Endothelial cell of umbilical vein (primary cell): Measurements from ENCODE around the gene DDX27. TPM values are rescaled to one million over a fixed set of nuclear protein-coding genes. Genes with fewer than 3 reads are reported as not detected.

ENCODE experiments used
- BruUV-seq: library from RNA; stranded (reverse); fragments of 400-500 nt; replicated peaks from 2 replicates; lab custom pipeline; 2021; lab: Mats Ljungman, UMichigan
- CTCF ChIA-PET: fragments of 300-600, 350-600 bp; sonication (Branson Sonifier 250); formaldehyde crosslinking; loops from one replicate; lab custom pipeline; 2021; ENCODE audit warnings: antibody characterized with exemption, inconsistent platforms; lab: Charles Lee
- POLR2A ChIA-PET: fragments of 300-600, 350-600 bp; sonication (Branson Sonifier 250); formaldehyde crosslinking; loops from one replicate; lab custom pipeline; 2021; ENCODE audit warnings: antibody characterized with exemption, inconsistent platforms; lab: Charles Lee
- DNase-seq: peaks from one replicate; pipeline ENCODE4 v3.0.0-alpha.2; 2011; ENCODE audit warnings: low read depth, low spot score
- FAIRE-seq: peaks from 2 replicates; lab custom pipeline; 2011; peaks lifted over from hg19 to GRCh38; lab: Jason Lieb, UNC
- H2AFZ ChIP-seq: 2 replicates; pipeline ENCODE4 v1.6.0; 2012; ENCODE audit warnings: low read depth, low read length, control low read depth, inconsistent platforms
- H3K27ac ChIP-seq: 2 replicates; pipeline ENCODE4 v1.5.1; 2011; ENCODE audit warnings: low read depth, mild to moderate bottlenecking, control low read depth, low read length, moderate library complexity; ENCODE audit not compliant: insufficient read depth
- H3K27me3 ChIP-seq, 2 experiments: 2 replicates each; pipeline versions ENCODE4 v1.6.0 to v1.6.1; 2011; ENCODE audit warnings: low read length in 2 of 2, mixed read lengths in 1 of 2; ENCODE audit not compliant: control insufficient read depth in 2 of 2, insufficient read depth in 2 of 2
- H3K36me3 ChIP-seq, 2 experiments: 2 replicates in 1 of 2; 3 replicates in 1 of 2; pipeline ENCODE4 v1.5.1; 2011; ENCODE audit warnings: low read length in 2 of 2, mild to moderate bottlenecking in 1 of 2, moderate library complexity in 1 of 2; ENCODE audit not compliant: control insufficient read depth in 2 of 2, insufficient read depth in 2 of 2; ENCODE audit errors: extremely low read depth in 1 of 2
- H3K4me1 ChIP-seq: 3 replicates; pipeline ENCODE4 v1.5.1; 2011; ENCODE audit warnings: mild to moderate bottlenecking, low read length; ENCODE audit not compliant: control insufficient read depth, insufficient read depth; ENCODE audit errors: extremely low read depth
- H3K4me2 ChIP-seq: 2 replicates; pipeline ENCODE4 v1.6.1; 2011; ENCODE audit warnings: low read length, control low read depth, mixed read lengths; ENCODE audit not compliant: insufficient read depth
- H3K4me3 ChIP-seq, 3 experiments: fragments of 200-600 bp in 1 of 3; sonication (generic), shearing (Covaris generic) in 1 of 3; replicated peaks in 1 of 3; 2 replicates each; pipeline ENCODE4 v1.5.1; 2011 to 2016; ENCODE audit warnings: control low read depth in 3 of 3, low read length in 3 of 3, mild to moderate bottlenecking in 2 of 3, inconsistent platforms in 1 of 3, low read depth in 1 of 3, moderate library complexity in 1 of 3; ENCODE audit not compliant: insufficient read depth in 1 of 3
- H3K79me2 ChIP-seq: 2 replicates; pipeline ENCODE4 v1.6.0; 2012; ENCODE audit warnings: low read length, inconsistent platforms; ENCODE audit not compliant: control insufficient read depth, insufficient read depth
- H3K9ac ChIP-seq: replicated peaks from 2 replicates; pipeline ENCODE3; 2011; ENCODE audit warnings: low read length, control low read depth; ENCODE audit not compliant: insufficient read depth; ENCODE audit errors: extremely low read depth
- H3K9me1 ChIP-seq: replicated peaks from 3 replicates; pipeline ENCODE4 v1.6.0; 2011; ENCODE audit warnings: mild to moderate bottlenecking, low read length; ENCODE audit not compliant: control insufficient read depth, insufficient read depth; ENCODE audit errors: extremely low read depth
- H3K9me3 ChIP-seq: replicated peaks from 2 replicates; pipeline ENCODE4 v1.5.1; 2012; ENCODE audit warnings: low read length, inconsistent platforms; ENCODE audit not compliant: control insufficient read depth, insufficient read depth
- H4K20me1 ChIP-seq: replicated peaks from 2 replicates; pipeline ENCODE3; 2011; ENCODE audit warnings: mild to moderate bottlenecking, low read length; ENCODE audit not compliant: control insufficient read depth, insufficient read depth; ENCODE audit errors: extremely low read depth
- EZH2 ChIP-seq: IDR thresholded peaks from 2 replicates; pipeline ENCODE4 v1.6.1; 2012; ENCODE audit warnings: borderline replicate concordance, low read depth, mild to moderate bottlenecking, moderate library complexity, low read length, inconsistent platforms; ENCODE audit not compliant: severe bottlenecking
- FOS ChIP-seq: IDR thresholded peaks from 2 replicates; pipeline ENCODE4 v1.6.1; 2011; ENCODE audit warnings: mild to moderate bottlenecking, low read length, moderate library complexity, borderline replicate concordance; ENCODE audit not compliant: insufficient read depth
- GATA2 ChIP-seq: IDR thresholded peaks from 2 replicates; pipeline ENCODE4 v1.7.0; 2011; ENCODE audit warnings: low read depth, mild to moderate bottlenecking, moderate library complexity, mixed read lengths, low read length; ENCODE audit not compliant: insufficient read length, insufficient read depth
- JUN ChIP-seq: IDR thresholded peaks from 2 replicates; pipeline ENCODE4 v1.6.1; 2011; ENCODE audit warnings: borderline replicate concordance, low read depth; ENCODE audit not compliant: insufficient read length, insufficient read depth
- POLR2A ChIP-seq: IDR thresholded peaks from 2 replicates; pipeline ENCODE4 v1.6.1; 2012; ENCODE audit warnings: low read depth, mild to moderate bottlenecking, control low read depth, low read length
- POLR2AphosphoS5 ChIP-seq: IDR thresholded peaks from 2 replicates; pipeline ENCODE4 v1.6.1; 2012; ENCODE audit warnings: low read depth, mild to moderate bottlenecking, control low read depth, low read length, moderate library complexity; ENCODE audit not compliant: insufficient read depth
- dilution Hi-C: fragments of 300-500 bp; cut with MboI; formaldehyde crosslinking; loops from one replicate; pipeline ENCODE4 v1.15.0; 2019; ENCODE audit warnings: low sequenced_read_pairs; ENCODE audit not compliant: extremely low pct_ligation_motif_present
- intact Hi-C: fragments of 100-400 bp; cut with micrococcal nuclease; formaldehyde crosslinking; loops from one replicate; pipeline ENCODE4 v1.10.0; 2022
- polyA plus RNA-seq, 4 experiments: library from polyadenylated mRNA; depleted of rRNA in 3 of 4; stranded (reverse) in 3 of 4; unstranded in 1 of 4; fragments of >200 nt; gene quantifications; 2 replicates each; pipeline versions ENCODE4 v1.2.1 to v1.2.3, GENCODE V29; 2011 to 2012; ENCODE audit warnings: missing spikeins in 1 of 4
- total RNA-seq: library from RNA; stranded (reverse); gene quantifications from 2 replicates; pipeline ENCODE4 v1.2.3, GENCODE V29; 2021
- TF ChIP-seq, protein P1 (sequence below): IDR thresholded peaks from 2 replicates; pipeline ENCODE4 v1.6.1; 2011; ENCODE audit not compliant: insufficient read depth, insufficient read length

The DDX27 gene
- total and polyA plus RNA-seq, 2 donors (not counting 3 experiments of a cell fraction or from before 2014, with no cell fraction given), result 24.0 to 25.7 TPM

DNA sequence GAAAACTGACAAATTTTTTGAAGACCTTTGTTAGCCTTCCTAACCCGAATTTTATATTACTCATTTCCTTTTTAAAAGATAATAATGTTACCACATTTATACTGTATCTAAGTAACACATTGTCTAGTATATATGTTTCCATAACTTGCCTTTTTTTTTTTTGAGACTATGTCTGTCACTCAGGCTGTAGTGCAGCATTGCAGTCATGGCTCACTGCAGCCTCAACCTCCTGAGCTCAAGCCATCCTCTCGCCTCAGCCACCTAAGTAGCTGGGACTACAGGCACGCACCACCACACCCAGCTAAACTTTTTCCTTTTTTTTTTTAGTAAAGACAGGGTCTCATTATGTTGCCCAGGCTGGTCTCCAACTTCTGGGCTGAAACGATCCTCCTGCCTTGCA is 40.1 kb downstream of the DDX27 start:
- Histone ChIP-seq H4K20me1 (no peaks in the 10 kb centered on the region), H3K79me2 (peaks cover 7% of the 10 kb centered on the region), H3K4me3 (no peak overlapping the region), H3K4me1 (peaks cover 8% of the 10 kb centered on the region), H3K27me3 (no peaks in the 10 kb centered on the region), H3K4me2 (no peak overlapping the region), H3K27ac (no peak overlapping the region), H3K9me3 (no peaks in the 10 kb centered on the region), H3K9me1 (no peaks in the 10 kb centered on the region), H2AFZ (no peak overlapping the region), H3K36me3 (peaks cover 32 to 45% of the 10 kb centered on the region in 2 experiments), H3K9ac (no peak overlapping the region)
- DNase-seq (no peak), FAIRE-seq (no peak)
- POLR2A ChIA-PET, result no interaction called here
- TF ChIP-seq POLR2AphosphoS5 (no peak), JUN (peak; percentile 6), EZH2 (no peak)
- BruUV-seq, result no TSS peak
- dilution Hi-C loops (no loop called here), intact Hi-C loops (no loop called here)
- CTCF ChIA-PET, result interaction anchor here (0.5 to 4.0 kb wide), 3 partner anchors 13 to 61 kb away, joined by 3 to 27 read pairs (median 8); no protein-coding TSS in a partner anchor

DNA sequence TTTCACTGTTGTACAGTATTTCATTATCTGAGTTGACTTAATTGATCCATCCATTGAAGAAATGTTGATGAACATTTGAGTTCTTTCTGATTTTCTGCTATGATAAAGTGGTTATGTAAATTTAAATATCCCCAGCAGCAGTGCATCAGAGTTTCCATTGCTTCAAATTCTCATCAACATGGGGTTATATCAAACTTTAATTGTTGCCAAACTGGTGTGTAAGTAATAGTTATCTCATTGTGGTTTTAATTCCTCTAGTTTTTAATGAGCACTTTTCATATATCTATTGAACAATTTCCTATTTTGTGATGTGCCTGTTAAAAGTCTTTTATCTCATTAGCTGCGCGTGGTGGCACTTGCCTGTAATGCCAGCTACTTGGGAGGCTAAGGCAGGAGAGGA is 40.6 kb downstream of the DDX27 start:
- FAIRE-seq (no peak), DNase-seq (no peak)
- H3K9me3 ChIP-seq, result no peaks in the 10 kb centered on the region
- H3K4me1 ChIP-seq, result peaks cover 9% of the 10 kb centered on the region
- H4K20me1 ChIP-seq, result no peaks in the 10 kb centered on the region
- no peaks in the 10 kb centered on the region for H3K9me1 ChIP-seq
- no peak overlapping the region for H3K9ac ChIP-seq
- dilution Hi-C loops, result no loop called here
- H3K27me3 ChIP-seq, result no peaks in the 10 kb centered on the region
- intact Hi-C loops, result no loop called here
- H3K27ac ChIP-seq, result no peak overlapping the region
- no peak overlapping the region for H2AFZ ChIP-seq
- H3K4me2 ChIP-seq, result no peak overlapping the region
- TF ChIP-seq GATA2 (no peak), FOS (no peak), JUN (no peak), POLR2AphosphoS5 (no peak), POLR2A (no peak)
- TF ChIP-seq, protein P1, sequence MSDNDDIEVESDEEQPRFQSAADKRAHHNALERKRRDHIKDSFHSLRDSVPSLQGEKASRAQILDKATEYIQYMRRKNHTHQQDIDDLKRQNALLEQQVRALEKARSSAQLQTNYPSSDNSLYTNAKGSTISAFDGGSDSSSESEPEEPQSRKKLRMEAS, result no peak
- ChIA-PET POLR2A (interaction anchor here (0.7 kb wide), 1 partner anchor 64 kb away, joined by 7 read pairs; no protein-coding TSS in a partner anchor), CTCF (interaction anchor here (1.2 to 4.0 kb wide), 2 partner anchors 14 to 61 kb away, joined by 8 to 27 read pairs; no protein-coding TSS in a partner anchor)
- H3K4me3 ChIP-seq, result no peak overlapping the region
- no TSS peak for BruUV-seq
- peaks cover 12% of the 10 kb centered on the region for H3K79me2 ChIP-seq
- peaks cover 32 to 44% of the 10 kb centered on the region in 2 experiments for H3K36me3 ChIP-seq
